Measurements from ENCODE around the gene KIT. TPM values are rescaled to one million over a fixed set of nuclear protein-coding genes. Genes with fewer than 3 reads are reported as not detected.

The KIT gene
- total RNA-seq, 1 experiment from 2014 or later: 1.5 TPM

- Histone ChIP-seq H3K4me1 (ENCODE audit: control insufficient read depth, insufficient read depth, low read length) (no peaks in the 10 kb centered on the region), H3K4me3 (ENCODE audit: low read depth in 2 of 2, low read length in 2 of 2) (no peak overlapping the region), H3K27ac (ENCODE audit: low read length) (no peak overlapping the region), H3K27me3 (ENCODE audit: control insufficient read depth, insufficient read depth, low read length) (no peaks in the 10 kb centered on the region), H3K36me3 (ENCODE audit: control insufficient read depth, insufficient read depth, low read length) (no peaks in the 10 kb centered on the region), H3K9me3 (ENCODE audit: control insufficient read depth, insufficient read depth, low read depth, low read length) (no peaks in the 10 kb centered on the region)
- CTCF ChIA-PET: no interaction called here
- DNase-seq (ENCODE audit: low read depth, low spot score) (no peak), ATAC-seq (no peak)
- BruUV-seq (replicated peaks): no TSS peak
- in situ Hi-C loops (cut with HindIII; ENCODE audit: low pct_unique_long_range_greater_than_20kb, low sequenced_read_pairs): no loop called here
- intact Hi-C loops (cut with micrococcal nuclease; ENCODE audit: unreplicated experiment): no loop called here
- POLR2A ChIA-PET: no interaction called here
- TF ChIP-seq TCF7L2 (IDR thresholded peaks at IDR 0.05; ENCODE audit: low read depth, low read length) (no peak), SIN3A (IDR thresholded peaks at IDR 0.05; ENCODE audit: borderline replicate concordance, insufficient read depth, low read depth, low read length) (no peak), REST (IDR thresholded peaks at IDR 0.05; ENCODE audit: insufficient read depth in 1 of 2, low read depth in 2 of 2, low read length in 1 of 2) (no peak), CTCF (IDR thresholded peaks at IDR 0.05) (no peak), POLR2AphosphoS5 (IDR thresholded peaks at IDR 0.05; ENCODE audit: low read depth, low read length) (no peak)
These were observed 106.7 kb downstream of the KIT start for GRCh38 chr4:54764476-54764875.

- H3K4me3 ChIP-seq (ENCODE audit: low read depth in 2 of 2, low read length in 2 of 2): no peak overlapping the region
- intact Hi-C loops (cut with micrococcal nuclease; ENCODE audit: unreplicated experiment): no loop called here
- ATAC-seq: no peak
- H3K4me1 ChIP-seq (ENCODE audit: control insufficient read depth, insufficient read depth, low read length): no peaks in the 10 kb centered on the region
- DNase-seq (ENCODE audit: low read depth, low spot score): no peak
- H3K36me3 ChIP-seq (ENCODE audit: control insufficient read depth, insufficient read depth, low read length): no peaks in the 10 kb centered on the region
- no peaks in the 10 kb centered on the region for H3K27me3 ChIP-seq (ENCODE audit: control insufficient read depth, insufficient read depth, low read length)
- POLR2A ChIA-PET: no interaction called here
- BruUV-seq (replicated peaks): no TSS peak
- no peaks in the 10 kb centered on the region for H3K9me3 ChIP-seq (ENCODE audit: control insufficient read depth, insufficient read depth, low read depth, low read length)
- in situ Hi-C loops (cut with HindIII; ENCODE audit: low pct_unique_long_range_greater_than_20kb, low sequenced_read_pairs): no loop called here
- H3K27ac ChIP-seq (ENCODE audit: low read length): no peak overlapping the region
- TF ChIP-seq REST (IDR thresholded peaks at IDR 0.05; ENCODE audit: insufficient read depth in 1 of 2, low read depth in 2 of 2, low read length in 1 of 2): no peak
- TF ChIP-seq POLR2AphosphoS5 (IDR thresholded peaks at IDR 0.05; ENCODE audit: low read depth, low read length): no peak
- TF ChIP-seq TCF7L2 (IDR thresholded peaks at IDR 0.05; ENCODE audit: low read depth, low read length): no peak
- TF ChIP-seq CTCF (IDR thresholded peaks at IDR 0.05): no peak
- TF ChIP-seq SIN3A (IDR thresholded peaks at IDR 0.05; ENCODE audit: borderline replicate concordance, insufficient read depth, low read depth, low read length): no peak
- CTCF ChIA-PET: no interaction called here
These were observed 109.6 kb downstream of the KIT start for GRCh38 chr4:54767376-54767775.
